Renal cortical epithelial cell (primary cell): ENCODE measurements around the gene CACNB2. TPM values are rescaled to one million over a fixed set of nuclear protein-coding genes. Genes with fewer than 3 reads are reported as not detected.

ENCODE experiments used
- DNase-seq: peaks from one replicate; pipeline ENCODE4 v3.0.0-alpha.2; 2011; ENCODE audit warnings: low read depth
- total RNA-seq: library from RNA; depleted of rRNA; stranded (reverse); fragments of >200 nt; gene quantifications from 2 replicates; pipeline ENCODE4 v1.2.3, GENCODE V29; 2014

Gene CACNB2
- total RNA-seq, result not detected in 2 replicates

DNA sequence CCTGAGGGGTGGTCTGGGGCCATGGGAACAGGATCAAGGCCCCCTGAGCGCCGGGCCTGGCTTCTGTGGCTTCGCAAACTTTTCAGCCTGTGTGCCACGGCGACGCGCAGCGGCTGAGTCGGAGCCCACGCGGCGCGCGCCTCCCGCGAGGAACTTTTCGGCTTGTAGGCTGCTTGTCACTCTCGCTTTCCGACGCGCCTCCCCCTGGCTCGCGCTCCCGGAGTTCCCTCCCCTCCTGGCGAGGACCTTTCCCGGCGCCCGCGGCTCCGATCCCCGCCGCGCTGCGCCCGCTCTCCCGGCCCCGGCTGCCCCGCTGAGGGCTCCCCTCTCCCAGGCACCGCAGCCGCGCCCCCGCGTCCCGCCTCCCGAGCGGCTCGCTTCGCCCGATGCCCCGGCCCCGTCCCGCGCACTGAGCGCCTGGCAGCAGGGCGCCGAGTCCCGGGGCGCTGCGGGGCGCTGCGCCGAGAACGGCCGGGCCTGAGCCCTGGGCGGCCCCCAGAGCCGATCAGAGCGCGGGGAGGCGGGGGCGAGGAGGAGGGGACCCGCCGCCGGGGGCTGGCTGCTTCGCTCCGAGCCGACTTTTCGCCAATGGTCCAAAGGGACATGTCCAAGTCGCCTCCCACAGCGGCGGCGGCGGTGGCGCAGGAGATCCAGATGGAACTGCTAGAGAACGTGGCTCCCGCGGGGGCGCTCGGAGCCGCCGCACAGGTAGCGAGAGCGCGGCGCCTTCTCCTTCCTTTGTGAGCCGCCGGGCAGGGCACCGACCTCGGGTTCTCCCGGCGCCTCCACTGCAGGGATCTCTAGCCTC lies at the start of gene CACNB2:
TSS of gene CACNB2 (plus strand) at position 276 of the 808 bp plus-strand sequence.
- DNase-seq, result no peak

DNA sequence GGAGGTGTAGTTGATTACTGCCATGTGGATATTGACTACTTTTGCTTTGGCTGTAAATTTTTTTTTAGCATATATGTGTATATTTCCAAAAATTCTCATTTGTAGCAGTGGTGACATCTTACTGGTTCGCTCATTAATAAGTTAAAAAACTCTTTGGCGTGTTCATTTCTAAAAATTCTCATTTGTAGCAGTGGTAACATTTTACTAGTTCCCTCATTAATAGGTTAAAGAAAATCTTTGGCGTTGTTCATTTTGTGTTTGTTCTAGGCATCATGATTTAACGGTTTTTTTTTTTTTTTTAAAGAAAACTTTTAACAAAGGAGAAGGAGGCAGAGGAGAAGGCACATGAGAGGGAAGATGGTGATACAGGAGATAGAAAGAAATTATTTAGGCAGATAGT lies 45.9 kb upstream of the CACNB2 start:
- DNase-seq, result no peak

DNA sequence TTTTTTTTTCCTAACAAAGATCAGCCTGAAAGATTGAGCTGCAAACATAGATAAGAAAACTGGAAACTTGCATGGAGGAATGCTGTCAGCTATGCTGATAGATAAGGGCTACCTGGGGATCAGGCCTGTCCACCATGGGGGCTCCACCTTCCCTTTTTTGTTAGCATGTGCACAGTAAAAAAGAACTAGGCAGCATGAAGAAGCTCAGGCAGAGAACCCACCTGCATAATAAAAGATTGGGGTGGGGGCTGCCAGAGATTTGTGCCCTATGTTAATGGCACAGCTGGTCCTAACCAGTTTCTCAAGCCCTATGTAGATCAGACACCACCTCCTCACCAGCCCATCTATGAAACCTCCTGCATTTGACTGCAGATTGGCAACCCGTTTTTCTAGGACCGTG lies 45.4 kb upstream of the CACNB2 start:
- no peak for DNase-seq

DNA sequence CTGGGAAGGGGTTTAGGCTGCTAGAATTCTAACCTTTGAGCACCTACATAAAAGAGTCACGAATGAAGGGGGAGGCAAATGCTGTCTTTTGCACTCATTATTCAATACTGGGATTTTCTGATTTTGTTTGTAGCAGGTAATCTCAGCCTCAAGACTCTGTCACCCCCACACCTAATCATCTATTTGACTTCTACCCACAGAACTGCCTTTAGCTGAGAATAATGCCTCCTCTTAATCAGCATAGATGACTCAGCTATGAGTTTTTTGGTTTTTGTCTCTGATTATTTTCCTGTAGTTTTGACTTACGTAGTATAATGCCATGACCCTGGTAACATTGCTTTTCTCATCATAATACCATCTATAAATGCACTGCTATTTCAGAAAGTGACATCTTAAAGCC lies 42.7 kb upstream of the CACNB2 start:
- no peak for DNase-seq

DNA sequence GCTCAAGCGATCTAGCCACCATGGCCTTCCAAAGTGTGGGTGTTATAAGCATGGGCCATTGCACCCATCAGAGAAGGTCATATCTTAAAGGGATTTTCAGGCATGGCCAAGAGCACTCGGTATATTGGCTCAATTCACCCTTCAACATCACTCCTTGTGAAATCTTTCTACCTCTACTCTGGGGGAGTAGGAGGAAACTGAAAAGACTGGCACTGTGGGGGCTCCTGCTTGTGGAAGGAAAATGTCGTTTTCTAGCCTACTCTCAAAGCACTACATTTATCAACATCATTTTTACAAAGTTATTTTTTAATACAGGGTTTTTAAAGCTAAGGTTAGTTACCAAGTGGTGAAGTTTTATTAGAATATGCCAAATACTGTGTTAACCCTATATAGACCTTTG lies 42.0 kb upstream of the CACNB2 start:
- no peak for DNase-seq

DNA sequence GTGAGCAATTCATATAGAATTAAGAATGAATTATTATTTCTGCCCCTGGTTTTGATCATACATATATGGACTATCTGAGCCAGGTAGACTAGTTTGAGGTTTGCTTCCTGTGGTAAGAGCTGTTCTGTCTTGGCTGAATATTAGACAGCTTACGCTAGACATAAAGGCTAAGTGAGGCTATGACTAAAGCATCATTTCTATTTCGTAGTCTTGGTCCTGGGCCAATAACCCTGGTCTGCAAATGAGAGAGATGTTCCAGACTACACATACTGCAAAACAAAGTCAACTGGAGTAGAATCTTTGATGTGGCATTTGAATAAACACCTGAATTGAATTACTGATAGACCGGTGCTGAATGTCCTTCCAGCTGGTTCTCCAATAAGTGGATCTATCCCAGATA lies 40.8 kb upstream of the CACNB2 start:
- no peak for DNase-seq

DNA sequence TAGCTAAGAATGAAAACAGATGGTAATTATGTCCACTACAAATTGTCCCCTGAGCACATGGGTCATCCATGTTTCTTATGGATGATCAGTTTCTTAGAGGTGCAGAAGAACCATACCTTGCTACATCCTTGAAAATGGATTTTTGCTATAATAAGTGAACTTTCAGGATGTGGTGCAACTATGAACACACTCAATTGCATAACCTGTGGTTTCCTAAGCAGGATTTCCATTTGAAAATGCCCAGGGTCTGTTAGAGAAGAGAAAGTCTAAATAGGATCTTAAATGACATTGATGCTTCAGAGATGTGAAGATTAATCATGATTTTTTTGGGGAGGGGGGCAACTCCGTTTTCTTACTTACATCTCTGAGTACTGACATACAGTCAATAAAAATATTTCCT lies 39.6 kb upstream of the CACNB2 start:
- DNase-seq, result no peak

DNA sequence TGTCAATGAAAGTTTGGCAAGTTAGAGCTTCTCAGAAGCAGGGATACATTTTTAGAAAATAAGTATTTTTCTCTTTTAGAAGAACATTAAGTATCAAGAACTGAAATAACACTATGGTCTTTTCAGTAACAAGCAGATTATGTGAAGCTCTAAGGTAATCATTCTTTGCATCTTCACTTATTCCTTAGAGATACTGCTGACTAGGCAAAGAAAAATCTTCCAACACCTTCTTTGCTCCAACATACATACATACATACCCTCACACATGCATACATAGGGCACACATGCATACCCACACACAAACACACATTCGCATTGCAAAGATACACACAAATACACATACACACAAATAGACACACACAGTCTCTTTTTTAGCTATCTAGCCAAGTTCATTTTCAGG lies 37.8 kb upstream of the CACNB2 start:
- no peak for DNase-seq

DNA sequence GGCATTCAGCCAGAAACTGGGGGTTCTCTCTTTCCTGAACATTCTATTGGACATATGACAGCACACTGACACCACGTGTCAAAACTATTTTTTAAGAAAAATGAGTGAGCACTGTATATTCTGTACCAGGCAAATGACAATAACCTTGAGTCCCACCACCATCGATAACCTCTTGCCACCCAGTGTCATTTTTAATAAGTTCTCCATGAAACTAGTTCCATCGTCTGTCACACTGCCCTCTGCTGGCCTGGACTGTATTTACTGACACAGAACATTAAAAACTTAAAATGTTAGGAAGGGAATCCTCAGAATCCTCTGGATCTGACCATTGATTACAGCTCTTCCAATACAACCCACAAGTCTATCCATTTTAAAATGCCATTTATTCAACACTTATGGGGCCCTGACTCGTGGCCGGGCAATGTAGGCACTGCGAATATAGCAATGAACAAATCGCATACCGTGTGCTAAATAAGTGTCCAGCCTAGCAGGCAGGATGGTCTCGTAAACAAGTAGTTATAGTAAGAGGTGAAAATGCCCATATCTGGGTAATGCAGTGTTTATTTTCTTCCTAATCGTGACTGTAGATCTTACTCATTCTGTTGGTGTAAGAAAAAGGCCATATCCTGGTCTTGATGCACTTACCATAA lies 35.9 kb upstream of the CACNB2 start:
- peak; percentile 20 for DNase-seq

DNA sequence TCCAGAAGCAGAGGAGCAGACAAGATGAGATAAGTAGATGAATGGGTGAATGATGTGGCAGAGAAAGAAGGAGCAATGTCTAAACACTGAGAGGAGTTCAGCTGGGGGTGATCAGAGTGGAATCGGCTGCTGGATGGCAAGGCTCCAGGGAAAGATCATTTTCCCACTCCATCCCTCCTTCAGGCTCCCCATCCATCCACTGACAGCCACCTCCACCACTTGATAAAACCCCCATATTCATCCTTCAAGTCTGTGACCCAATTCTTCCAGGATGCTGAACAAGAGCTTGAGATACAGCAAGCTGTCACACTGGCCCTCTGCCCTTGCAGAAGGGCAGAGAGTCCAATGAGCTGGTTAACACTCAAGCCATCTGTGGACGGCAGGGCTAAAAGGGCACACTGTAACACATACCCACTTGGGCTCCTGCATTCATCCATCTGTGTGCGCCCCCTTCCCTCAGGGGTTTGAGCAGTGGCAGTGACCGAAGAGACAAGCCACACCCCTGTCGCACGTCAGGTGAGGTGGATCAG lies 30.8 kb upstream of the CACNB2 start:
- DNase-seq, result no peak

DNA sequence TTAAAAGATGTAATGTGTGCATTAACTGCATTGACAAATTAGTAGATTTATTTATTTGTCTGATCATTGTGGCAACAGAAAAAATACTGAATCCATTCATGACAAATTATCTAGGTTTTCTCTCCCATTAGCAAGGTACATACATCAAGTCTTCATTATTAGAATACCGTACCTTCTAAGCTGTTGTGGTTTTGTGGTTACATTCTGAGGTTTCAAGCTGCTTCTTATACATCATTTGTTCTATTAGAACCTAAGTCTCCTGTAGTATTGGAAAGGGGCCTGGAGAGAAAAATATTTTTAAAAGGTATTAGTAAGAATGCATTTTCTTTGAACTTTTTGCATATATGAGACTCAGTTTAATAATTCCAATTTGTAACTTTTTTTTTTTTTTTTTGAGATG lies 26.3 kb upstream of the CACNB2 start:
- no peak for DNase-seq

DNA sequence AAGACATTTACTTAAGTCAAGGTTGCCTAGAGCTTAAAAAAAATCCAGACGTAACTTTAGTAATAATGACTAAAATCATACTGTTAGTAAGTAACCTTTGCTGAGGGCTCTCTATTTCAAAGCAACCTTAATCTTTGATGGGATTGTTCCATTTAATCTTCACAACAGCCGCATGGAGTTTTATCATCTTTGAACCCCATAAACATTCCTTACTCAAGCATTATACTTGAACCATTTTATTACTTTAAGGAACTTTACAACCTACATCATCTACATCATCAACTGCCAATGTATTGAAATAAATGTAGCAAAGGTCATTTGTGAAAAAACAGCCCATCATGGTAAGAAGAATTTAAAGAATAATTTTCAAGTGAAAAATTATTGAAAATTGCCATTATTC lies 22.9 kb upstream of the CACNB2 start:
- DNase-seq, result no peak

DNA sequence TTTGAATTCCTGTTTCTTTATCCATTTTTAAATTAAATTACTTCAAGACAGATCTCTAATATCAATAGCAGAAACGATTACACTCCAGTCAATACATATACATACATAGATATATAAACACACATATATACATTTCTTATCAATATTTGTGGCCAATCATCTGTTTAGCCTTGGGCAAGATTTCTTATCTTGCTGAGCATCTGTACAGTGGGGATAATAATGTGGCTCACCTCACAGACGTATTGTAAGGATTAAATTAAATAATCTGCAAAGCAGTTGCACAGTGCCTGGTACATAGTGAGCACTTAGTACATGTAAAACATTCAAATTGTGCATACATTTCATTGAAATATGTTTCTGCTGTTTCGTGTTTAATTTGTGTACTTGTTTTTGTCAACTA lies 17.5 kb upstream of the CACNB2 start:
- no peak for DNase-seq

DNA sequence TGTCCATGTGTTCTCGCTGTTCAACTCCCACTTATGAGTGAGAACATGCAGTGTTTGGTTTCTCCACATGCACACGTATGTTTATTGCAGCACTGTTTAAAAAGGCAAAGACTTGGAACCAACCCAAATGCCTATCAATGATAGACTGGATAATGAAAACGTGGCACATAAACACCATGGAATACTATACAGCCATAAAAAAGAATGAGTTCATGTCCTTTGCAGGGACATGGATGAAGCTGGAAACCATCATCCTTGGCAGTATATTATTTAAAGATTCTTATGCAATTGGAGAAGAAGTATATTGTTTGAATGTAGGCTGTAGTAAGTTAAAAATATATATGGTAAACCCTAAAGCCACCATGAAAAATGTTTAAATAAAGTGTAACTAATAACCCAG lies 7.2 kb upstream of the CACNB2 start:
- DNase-seq, result no peak

DNA sequence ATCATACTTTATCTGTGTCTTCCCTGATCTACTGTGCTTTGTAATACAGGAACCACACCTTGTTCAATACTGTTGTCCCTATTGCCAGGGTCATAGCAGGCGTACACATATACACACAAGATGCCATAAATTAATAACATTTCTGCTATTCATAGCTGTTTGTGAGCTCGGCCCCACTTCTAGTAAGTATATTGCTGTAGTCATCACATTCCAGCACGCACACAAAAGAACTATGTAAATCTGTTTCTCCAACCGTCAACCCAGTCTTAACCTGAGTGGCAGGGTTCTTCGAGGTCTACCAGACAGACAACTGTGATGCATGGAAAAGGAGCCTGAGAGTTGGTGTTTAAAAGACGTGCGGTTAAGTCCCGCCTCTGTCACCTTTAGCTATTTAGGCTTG lies 5.7 kb upstream of the CACNB2 start:
- DNase-seq, result no peak

DNA sequence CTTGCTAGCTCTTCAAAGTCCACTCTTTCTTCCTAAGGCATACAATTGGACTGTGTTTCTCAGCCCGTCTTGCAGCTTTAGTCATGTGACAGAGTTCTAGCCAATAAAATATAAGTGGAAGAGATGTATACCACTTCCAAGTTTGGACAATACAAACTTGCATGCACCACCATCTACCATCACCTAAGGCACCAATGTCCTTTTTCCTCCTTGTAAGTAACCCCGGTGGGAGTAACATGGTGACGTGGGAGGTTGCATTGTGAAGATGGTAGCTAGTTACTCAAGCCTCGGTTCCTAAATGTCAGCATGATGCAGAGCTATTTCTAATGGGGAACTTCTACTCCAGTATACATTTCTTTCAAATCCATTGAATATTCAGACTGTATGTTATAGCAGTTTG lies 5.3 kb upstream of the CACNB2 start:
- DNase-seq, result no peak

DNA sequence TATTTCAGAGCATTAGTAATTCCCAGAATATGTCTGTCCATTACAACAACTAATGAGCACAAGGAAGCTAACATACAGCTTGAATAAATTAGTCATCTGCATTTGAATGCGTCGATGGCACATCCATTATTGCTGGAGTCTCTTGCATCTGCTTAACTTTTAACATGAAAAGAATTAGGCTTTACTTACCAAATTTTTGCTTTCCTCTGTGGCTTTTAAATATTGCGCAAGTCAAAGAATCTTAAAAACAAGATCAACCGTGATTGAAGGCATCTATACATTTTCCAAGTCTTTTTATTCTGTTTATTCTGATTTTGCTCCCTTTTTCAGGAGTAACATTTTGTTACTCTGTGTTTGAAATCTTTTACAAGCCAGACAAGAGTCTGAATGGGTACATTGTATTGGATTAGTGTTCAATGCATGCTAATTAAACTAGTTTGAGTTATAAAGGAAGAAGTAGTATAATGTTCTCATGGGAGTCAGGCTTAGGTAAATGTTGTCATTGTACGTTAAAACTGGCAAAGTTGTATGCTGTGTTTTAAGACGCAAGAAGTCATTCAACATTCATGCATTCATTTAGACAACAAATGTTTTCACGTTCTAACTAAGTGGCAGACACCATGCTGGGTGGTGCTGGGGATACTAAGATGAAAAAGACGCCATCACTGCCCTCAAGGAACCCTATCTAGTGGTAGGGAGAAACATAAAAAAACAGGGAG lies 4.0 kb upstream of the CACNB2 start:
- DNase-seq, result no peak

DNA sequence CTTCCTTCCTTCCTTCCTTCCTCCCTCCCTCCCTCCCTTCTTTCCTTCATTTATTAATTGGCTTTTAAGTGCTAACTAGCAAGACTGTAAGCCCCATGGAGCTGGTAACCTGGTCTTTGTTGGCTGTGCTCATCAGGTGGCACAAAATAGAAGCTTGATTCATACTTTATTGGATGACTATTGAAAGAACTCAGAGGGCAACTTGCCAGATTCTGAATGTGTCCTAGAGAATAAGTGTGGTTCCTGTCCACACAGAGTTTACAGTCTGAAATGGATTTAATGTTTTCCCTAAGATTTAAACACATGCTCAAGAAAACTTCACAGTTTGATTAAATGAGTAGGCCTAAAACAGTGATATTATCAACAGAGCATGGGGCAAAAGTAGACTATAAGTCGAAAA lies 3.1 kb upstream of the CACNB2 start:
- DNase-seq, result no peak

DNA sequence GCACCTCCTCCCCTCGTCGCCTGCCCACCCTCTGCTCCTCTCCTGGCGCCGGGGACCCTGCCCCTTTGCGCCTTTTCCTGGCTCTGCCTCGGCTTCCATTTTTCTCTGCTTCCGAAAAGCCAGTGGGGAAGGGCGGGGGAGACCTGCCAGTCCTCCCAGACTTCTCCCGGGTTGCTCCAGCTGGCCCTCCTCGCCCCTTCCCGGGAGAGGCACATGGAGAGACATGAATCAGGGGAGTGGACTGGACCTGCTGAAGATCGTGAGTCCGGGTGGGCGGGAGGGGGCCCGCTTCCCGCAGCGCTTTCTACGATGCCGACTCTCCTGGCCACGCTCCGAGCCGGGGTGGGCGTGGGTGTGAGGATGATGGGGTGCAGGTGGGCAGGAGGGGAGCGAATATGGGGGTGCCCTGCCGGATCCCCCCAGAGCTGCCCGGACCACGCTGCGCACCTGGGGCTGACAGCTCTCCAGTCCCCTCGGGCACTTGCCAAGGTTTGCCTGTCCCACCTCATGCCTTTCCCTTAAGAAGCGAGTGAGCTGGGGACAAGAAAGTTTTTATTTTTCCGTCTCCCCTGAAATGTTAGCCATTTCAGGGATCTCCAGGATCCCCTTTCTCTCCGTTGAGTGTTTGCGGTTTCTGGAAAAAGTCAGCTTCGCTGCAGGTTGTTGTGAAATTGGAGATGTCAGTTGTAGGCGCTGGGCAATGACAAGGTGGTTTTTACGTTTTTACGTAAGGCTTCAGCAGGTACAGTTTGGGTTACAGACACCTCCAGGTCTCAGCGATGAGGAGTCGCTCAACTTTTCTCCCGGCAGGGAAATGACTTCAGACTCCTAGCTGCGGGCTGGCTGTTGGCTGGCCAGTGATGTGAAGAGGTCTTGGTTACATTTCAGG lies 977 bp downstream of the CACNB2 start:
- DNase-seq, result no peak

DNA sequence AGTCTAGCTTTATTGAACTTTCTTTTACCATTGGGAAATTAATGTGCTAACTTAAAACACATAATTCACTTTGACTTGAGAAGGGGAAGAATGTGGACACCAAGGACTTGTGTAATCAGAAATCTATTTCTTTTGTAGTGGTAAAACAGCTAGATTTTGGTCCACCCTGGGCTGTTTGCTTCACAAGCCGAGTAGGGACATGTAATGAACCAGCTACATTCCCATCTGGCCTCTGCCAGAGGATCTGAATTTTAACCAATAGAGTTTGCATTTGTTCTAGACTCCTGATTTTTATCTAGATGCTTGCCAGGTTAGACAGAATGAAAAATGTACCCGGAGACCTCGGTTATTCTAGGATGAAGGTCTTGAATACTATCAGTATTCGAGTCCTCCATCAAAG lies 1.9 kb downstream of the CACNB2 start:
- DNase-seq, result no peak

DNA sequence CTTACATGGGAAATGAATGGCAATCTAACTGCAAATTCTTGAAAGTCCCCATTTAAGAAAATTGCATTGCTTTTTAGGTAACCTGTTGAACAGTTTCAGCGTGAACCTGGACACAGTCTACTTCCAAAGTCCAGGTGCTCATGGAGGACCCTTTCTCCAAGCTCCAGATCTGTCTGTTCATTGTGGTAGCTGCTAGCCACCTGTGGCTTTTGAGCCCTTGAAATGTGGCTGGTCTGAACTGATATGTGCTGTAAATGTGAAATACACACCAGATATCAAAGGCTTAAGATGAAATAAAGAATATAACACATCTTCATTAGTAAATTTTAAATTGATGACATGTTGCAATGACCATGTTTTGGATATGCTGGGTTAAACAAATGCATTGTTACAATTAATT lies 4.2 kb downstream of the CACNB2 start:
- no peak for DNase-seq

DNA sequence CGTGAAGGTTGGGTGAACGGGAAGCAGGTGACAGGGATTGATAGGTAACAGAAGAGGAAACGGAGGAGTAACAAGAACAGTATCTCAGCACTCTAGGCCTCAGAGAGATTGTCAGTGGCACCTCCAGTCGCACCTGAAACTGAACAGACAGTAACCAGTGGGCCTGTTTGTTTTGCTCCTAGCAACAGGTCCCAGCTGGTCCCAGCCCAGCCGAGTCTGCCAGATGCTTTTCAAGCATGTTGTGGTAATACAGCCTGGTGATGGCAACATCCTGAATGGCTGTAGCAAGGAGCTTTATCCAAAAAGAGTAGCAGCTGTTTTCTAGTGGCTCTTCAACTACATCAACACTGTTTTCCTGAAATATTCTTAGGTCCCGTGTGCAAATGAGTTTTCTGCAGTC lies 4.7 kb downstream of the CACNB2 start:
- no peak for DNase-seq
